ENCODE data around the gene CPVL.

DNA sequence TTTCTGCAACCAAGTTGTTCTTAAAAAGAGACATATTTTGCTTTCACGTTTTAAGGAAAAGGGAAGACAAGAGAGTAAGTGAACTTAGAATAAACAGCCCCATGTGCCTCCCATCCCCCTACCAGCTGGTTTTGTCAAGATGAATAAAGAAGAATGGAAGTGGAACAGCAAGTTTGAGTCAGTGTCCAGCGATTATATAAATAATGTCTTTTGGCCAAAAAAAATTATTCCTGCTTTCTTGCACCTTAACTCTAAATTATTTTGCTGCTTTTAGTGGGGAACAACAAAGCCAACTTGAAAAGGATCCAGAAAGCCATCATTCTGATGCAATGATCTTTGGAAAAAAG lies 105.8 kb downstream of the CPVL start:
- TF ChIP-seq, protein P1, sequence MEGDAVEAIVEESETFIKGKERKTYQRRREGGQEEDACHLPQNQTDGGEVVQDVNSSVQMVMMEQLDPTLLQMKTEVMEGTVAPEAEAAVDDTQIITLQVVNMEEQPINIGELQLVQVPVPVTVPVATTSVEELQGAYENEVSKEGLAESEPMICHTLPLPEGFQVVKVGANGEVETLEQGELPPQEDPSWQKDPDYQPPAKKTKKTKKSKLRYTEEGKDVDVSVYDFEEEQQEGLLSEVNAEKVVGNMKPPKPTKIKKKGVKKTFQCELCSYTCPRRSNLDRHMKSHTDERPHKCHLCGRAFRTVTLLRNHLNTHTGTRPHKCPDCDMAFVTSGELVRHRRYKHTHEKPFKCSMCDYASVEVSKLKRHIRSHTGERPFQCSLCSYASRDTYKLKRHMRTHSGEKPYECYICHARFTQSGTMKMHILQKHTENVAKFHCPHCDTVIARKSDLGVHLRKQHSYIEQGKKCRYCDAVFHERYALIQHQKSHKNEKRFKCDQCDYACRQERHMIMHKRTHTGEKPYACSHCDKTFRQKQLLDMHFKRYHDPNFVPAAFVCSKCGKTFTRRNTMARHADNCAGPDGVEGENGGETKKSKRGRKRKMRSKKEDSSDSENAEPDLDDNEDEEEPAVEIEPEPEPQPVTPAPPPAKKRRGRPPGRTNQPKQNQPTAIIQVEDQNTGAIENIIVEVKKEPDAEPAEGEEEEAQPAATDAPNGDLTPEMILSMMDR (conservative IDR thresholded peaks at IDR 0.05; ENCODE audit: low read length): no peak
- no peak for TF ChIP-seq EZH2phosphoT487 (IDR thresholded peaks at IDR 0.05; ENCODE audit: borderline replicate concordance, low read depth, low read length)
